GDM1 (cell line): Measurements from ENCODE around the gene CRYGD.
A peak's percentile ranks its signal among the peaks of the same experiment; 100 is the strongest.
"Not testable (repeated sequence)": the region's sequence is repeated elsewhere in the genome, so short reads cannot be mapped to it uniquely, and the experiment has no call there.

Source experiments
- DNase-seq: peaks from one replicate; lab custom pipeline; 2025; lab: John Stamatoyannopoulos, UW

CRYGD gene

GRCh38 chr2:208129744-208130711 lies 5.7 kb upstream of the CRYGD start, which contains the start of gene CRYGC:
CRYGC (minus strand) TSS chr2:208129828; CDS start chr2:208129792, 36 bp downstream.
- no peak for DNase-seq

- DNase-seq, result no peak
Observed at GRCh38 chr2:208128136-208128535, 3.8 kb upstream of the CRYGD start.

GRCh38 chr2:208127090-208127489 lies 2.8 kb upstream of the CRYGD start:
- DNase-seq, result no peak

- no peak for DNase-seq
Observed at GRCh38 chr2:208125251-208125650, 927 bp upstream of the CRYGD start.

GRCh38 chr2:208122248-208122647 lies 2.1 kb downstream of the CRYGD start:
- DNase-seq, result no peak

- no peak for DNase-seq
Observed at GRCh38 chr2:208118918-208119317, 5.4 kb downstream of the CRYGD start.

GRCh38 chr2:208117390-208117789 lies 6.9 kb downstream of the CRYGD start:
- DNase-seq, result not testable (repeated sequence)

- no peak for DNase-seq
Observed at GRCh38 chr2:208112969-208113368, 11.4 kb downstream of the CRYGD start.

GRCh38 chr2:208112273-208112745 lies 12.0 kb downstream of the CRYGD start:
- DNase-seq, result not testable (repeated sequence)

- DNase-seq, result no peak
Observed at GRCh38 chr2:208103616-208104015, 20.7 kb downstream of the CRYGD start.

- no peak for DNase-seq
Observed at GRCh38 chr2:208101716-208102631, 22.4 kb downstream of the CRYGD start.

- no peak for DNase-seq
Observed at GRCh38 chr2:208099682-208100470, 24.4 kb downstream of the CRYGD start.

- not testable (repeated sequence) for DNase-seq
Observed at GRCh38 chr2:208098701-208099100, 25.6 kb downstream of the CRYGD start.

GRCh38 chr2:208098267-208098666 lies 26.1 kb downstream of the CRYGD start:
- no peak for DNase-seq

GRCh38 chr2:208097801-208098200 lies 26.5 kb downstream of the CRYGD start:
- no peak for DNase-seq

GRCh38 chr2:208097313-208097712 lies 27.0 kb downstream of the CRYGD start:
- DNase-seq, result no peak

- no peak for DNase-seq
Observed at GRCh38 chr2:208096080-208096479, 28.2 kb downstream of the CRYGD start.

- DNase-seq, result no peak
Observed at GRCh38 chr2:208093128-208093527, 31.2 kb downstream of the CRYGD start.

GRCh38 chr2:208092093-208092832 lies 32.1 kb downstream of the CRYGD start:
- no peak for DNase-seq

GRCh38 chr2:208090420-208090819 lies 33.9 kb downstream of the CRYGD start:
- DNase-seq, result no peak

- peak; percentile 15 for DNase-seq
Observed at GRCh38 chr2:208086029-208086428, 38.3 kb downstream of the CRYGD start.
